Measurements from ENCODE around the gene FSTL5.
"Not testable (repeated sequence)": the region's sequence is repeated elsewhere in the genome, so short reads cannot be mapped to it uniquely, and the experiment has no call there.

The FSTL5 gene

GRCh38 chr4:162163892-162164759 is at the start of gene FSTL5:
Gene FSTL5, minus strand, starts transcription at chr4:162164000. Its CDS starts 52,604 bp downstream, at chr4:162111396.
- DNase-seq (ENCODE audit: low read depth) = no peak

DNA sequence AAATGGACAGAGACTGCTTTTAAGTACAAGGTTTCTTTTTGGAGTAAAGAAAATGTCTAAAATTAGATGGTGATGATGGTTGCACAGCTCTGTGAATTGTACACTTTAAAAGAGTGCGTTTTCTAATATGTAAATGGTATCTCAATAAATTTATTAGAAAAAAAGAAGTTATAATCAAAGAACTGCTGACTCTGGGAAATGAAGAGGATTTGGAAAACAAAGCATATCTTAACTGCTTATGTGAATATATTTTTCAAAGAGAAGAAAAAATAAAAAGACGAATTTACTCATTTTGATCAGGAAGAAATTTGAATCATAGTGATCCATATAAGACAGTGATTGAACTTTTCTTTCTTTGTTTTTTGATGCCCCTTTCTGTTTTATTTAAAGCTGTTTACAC is 45.9 kb upstream of the FSTL5 start:
- no peak for DNase-seq (ENCODE audit: low read depth)

GRCh38 chr4:162203478-162203877 is 39.7 kb upstream of the FSTL5 start:
- DNase-seq (ENCODE audit: low read depth) = not testable (repeated sequence)

DNA sequence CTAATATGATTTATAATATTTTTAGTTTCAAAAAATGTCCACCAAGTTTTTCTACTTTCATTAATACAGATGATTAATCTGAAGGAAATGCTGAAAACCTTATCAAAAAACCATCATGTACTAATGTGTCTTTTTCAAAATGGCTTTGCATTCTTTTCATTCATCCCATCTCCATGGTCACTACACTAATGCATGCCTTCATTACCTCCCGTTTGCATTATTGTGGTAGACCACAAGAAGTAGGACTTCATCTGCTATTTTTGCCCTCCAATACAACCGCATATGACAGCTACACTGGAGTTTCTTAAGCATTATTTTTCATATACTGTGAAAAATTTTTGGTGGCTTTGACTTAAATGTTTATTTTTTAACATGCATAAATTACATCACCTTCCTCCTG is 37.9 kb upstream of the FSTL5 start:
- no peak for DNase-seq (ENCODE audit: low read depth)

DNA sequence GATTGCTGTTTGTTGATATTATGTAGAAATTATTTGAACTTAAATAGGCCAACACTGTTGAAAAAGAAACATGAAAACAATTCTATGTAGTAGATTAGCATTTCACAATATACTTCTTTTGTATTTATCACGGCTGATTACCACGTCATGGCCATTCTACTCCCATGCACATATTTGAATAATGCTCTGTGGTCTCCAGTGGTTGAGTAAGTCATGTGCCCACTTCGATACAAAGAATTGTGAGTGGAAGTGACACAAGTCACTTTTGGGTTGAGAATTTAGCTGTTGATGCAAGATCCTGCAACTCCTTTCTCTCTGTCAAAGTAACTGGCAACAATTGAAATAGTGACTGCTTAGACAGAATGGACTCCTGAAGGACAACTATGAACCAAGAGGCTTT is 6.7 kb upstream of the FSTL5 start:
- no peak for DNase-seq (ENCODE audit: low read depth)

DNA sequence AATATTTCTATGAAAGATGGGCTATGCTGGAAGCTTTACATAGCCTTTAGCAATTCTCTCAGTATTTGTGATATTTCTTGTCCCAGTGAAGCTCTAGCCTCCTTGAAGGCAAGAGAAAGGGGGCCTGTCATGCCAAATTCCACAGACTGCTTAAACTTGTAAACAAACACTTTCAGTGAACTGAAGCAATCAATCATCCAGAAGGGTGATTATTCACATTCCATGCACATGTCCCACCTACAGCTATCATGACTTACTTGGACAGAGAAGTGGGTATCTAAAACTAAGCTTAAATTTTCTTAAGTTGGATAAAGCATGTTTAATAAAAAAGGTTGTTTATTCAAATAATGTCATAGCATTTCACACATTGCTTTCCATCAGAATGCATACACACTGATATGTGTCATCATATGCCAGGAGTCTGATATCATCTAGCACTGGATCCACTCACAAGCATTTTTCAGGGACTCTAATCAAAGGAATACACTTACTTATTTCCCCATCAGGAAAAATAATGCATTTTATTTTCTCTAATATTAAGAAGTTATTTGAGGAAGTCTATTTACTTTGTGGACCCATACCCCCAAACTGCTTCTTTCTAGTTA is 1.2 kb upstream of the FSTL5 start:
- DNase-seq (ENCODE audit: low read depth) = no peak

DNA sequence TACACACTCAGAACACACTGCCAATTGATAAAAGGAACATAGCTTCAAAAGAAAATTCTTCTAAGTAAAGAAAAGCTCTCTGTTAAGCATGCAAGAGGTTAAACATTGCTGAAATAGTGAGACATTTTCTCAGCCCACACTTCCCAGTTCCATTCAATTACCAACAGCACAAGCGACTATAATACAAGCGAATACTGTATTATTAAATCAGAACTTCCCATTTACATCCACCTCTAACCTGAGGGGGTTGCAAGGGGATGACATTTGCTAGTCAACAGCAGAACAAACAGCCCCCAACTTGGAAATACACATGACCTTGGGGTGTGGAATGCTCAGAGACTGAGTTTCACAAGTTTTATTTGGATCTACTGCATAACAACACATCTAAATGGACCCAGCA is 1.1 kb downstream of the FSTL5 start:
- no peak for DNase-seq (ENCODE audit: low read depth)

- no peak for DNase-seq (ENCODE audit: low read depth)
Observed at GRCh38 chr4:162157241-162157640, 6.6 kb downstream of the FSTL5 start.

DNA sequence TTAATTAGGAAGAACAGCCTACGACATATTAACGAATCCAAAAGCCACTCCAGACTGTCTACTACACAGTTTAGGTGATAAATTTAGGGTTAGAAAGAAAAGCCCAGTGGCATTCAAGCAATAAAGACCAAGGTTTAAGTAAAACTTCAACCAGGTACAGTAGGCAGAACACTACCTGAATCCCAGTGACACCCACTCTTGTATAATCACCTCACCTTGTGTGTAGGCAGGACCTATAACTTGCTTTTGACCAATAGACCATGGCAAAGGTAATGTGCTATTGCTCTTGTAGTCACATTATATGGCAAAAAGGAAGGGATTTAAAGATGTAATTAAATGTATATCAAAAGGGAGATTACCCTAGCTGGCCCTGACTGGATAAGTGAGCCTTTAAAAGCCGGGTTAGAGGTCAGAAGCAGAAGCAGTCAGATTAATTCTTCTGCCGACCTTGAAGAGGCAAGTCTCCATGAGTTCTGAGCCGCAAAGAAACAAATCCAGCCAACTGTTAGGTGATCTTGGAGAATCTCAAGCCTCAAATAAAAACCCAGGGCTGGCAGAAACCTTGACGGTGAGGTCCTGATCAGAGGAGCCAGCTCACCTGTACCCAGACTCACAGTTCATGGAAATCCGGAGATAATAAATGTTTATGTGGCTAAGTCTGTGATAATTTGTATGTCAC is 8.8 kb downstream of the FSTL5 start:
- no peak for DNase-seq (ENCODE audit: low read depth)

DNA sequence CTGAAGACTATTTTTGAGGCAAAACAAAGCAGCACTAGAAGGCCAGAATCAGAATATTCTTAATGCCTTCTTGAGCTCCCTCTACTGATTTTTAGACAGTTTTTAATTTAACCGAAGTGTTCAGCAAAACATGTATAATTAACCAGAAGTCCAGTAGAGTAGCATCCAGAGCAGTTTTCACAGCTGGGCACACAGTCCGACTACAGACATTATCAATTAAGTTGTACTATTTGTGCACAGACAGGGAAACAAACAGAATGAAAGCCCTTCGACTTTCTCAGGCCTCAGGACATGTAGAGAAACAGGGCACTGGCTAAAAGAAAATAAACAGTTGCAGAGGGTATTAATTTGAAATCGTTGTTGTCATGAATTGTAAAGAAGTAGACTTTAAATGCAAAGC is 11.9 kb downstream of the FSTL5 start:
- no peak for DNase-seq (ENCODE audit: low read depth)

DNA sequence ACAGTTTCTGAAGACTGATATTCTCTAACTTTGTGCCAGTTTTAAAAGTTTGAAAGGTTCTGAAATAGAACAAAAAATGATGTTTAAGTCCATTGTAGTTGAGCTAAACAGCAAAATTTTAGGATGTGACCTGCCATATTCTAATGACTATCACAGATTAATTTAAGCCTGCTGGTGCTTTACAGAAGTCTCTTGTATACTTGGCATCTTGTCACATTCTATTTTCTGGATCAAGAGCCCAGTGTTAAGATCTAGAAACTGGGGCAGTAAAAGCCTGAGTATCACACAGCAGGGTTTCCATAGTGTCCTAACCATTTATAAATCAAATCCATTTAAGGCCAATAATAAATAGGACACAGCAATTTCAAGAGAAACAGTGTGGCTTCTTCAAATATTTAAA is 12.4 kb downstream of the FSTL5 start:
- DNase-seq (ENCODE audit: low read depth) = no peak

- DNase-seq (ENCODE audit: low read depth) = no peak
Observed at GRCh38 chr4:162149644-162150043, 14.2 kb downstream of the FSTL5 start.

DNA sequence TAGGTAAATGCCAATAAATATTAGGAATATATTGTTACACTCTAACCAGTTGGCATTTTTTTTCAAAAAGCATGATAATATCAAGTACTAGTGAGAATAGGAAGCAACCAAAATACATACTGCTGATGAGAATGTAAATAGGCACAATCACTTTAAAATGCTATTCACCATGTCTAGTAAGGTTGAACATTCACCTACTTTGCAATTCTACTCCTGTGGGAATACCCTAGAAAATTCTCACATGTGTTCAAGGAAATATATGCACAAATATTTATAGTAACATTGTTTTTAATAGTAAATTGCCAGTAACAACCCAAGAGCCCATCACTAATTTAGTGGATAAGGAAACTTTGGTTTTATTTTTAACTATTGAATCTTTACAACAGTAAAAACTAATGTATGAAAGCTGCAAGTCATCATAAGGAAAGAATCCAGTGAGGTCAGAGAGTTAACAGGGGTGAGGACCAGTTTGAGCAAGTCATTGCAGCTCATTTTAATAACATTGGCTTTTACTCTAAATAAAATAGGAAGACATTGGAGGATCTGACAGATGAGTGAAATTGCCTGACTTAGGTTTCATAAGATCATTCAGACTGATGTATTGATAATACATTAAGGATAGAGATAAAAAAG is 23.6 kb downstream of the FSTL5 start:
- no peak for DNase-seq (ENCODE audit: low read depth)

GRCh38 chr4:162139412-162139811 is 24.4 kb downstream of the FSTL5 start:
- no peak for DNase-seq (ENCODE audit: low read depth)

GRCh38 chr4:162131256-162131655 is 32.5 kb downstream of the FSTL5 start:
- DNase-seq (ENCODE audit: low read depth) = no peak

GRCh38 chr4:162126729-162127128 is 37.1 kb downstream of the FSTL5 start:
- no peak for DNase-seq (ENCODE audit: low read depth)

- DNase-seq (ENCODE audit: low read depth) = no peak
Observed at GRCh38 chr4:162117051-162117450, 46.7 kb downstream of the FSTL5 start.

GRCh38 chr4:162116095-162116779 is 47.6 kb downstream of the FSTL5 start:
- DNase-seq (ENCODE audit: low read depth) = no peak

DNA sequence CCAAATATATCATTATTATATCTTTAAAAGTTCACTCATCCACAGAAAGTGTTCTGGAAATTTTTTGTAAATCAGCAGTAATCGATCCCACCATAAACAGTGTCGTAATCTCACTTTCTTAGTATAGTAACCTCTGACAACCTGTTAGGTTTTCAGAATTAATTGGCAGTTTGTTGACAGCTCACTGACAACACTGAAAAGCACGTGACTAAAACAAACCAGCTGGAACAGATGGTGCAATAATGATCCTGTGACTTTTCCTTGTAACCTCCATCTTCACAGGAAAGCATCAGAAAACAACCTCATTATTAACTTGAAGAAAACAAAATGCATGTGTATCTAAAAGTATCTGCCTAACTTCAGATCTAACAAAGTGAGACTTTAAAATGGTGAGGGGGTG is 48.5 kb downstream of the FSTL5 start:
- DNase-seq (ENCODE audit: low read depth) = no peak

DNA sequence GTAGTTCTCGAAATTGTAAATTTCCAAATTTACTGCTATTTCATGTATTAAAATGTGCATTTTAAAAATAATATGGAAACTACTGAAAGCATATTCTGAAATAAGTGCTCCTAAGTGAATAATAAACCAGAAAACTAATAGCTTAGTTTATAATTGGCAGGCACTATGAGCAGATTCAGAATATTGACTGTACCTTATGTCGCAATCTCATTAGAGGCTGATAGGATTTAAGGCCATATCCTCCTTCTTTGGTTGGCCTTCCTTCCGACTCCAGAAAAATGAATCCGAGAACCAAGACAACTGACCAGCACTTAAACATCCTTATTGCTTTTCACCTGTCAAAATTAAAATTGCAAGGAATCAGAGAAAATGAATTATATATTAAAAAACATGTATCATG is 52.7 kb downstream of the FSTL5 start:
- no peak for DNase-seq (ENCODE audit: low read depth)

GRCh38 chr4:162104459-162105124 is 59.2 kb downstream of the FSTL5 start:
- no peak for DNase-seq (ENCODE audit: low read depth)
